RWPE2 (cell line): ENCODE data around the gene DNAJC27.

Experiments used
- ATAC-seq: fragments of 200-7000 bp; cut with Tn5 transposase; 3 replicates; pipeline ENCODE4 v1.9.1; 2021; ENCODE audit warnings: low read depth
- DNase-seq: peaks from one replicate; pipeline ENCODE4 v3.0.0-alpha.2; 2020; ENCODE audit warnings: low spot score
- H3K27ac ChIP-seq: fragments of 450-650 bp; 2 replicates; pipeline ENCODE4 v1.5.1; 2017; ENCODE audit warnings: mild to moderate bottlenecking; ENCODE audit not compliant: poor library complexity, severe bottlenecking
- H3K27me3 ChIP-seq: fragments of 250-450 bp; sonication (Bioruptor Pico); 2 replicates; pipeline ENCODE4 v1.5.1; 2021; ENCODE audit warnings: mild to moderate bottlenecking, moderate library complexity; ENCODE audit not compliant: insufficient read depth, poor library complexity, severe bottlenecking
- H3K36me3 ChIP-seq: fragments of 250-450 bp; sonication (Bioruptor Pico); 2 replicates; pipeline ENCODE4 v1.5.1; 2020; ENCODE audit warnings: low read depth, mild to moderate bottlenecking, moderate library complexity
- H3K4me1 ChIP-seq: fragments of 250-450 bp; sonication (Bioruptor Pico); 2 replicates; pipeline ENCODE4 v1.5.1; 2021; ENCODE audit warnings: mild to moderate bottlenecking, moderate library complexity; ENCODE audit not compliant: insufficient read depth, poor library complexity, severe bottlenecking
- H3K4me3 ChIP-seq: fragments of 250-450 bp; sonication (Bioruptor Pico); 2 replicates; pipeline ENCODE4 v1.5.1; 2021; ENCODE audit warnings: mild to moderate bottlenecking, moderate library complexity; ENCODE audit not compliant: severe bottlenecking
- H3K9me3 ChIP-seq: fragments of 250-450 bp; sonication (Bioruptor Pico); 2 replicates; pipeline ENCODE4 v1.5.1; 2021; ENCODE audit warnings: mild to moderate bottlenecking, moderate library complexity; ENCODE audit not compliant: severe bottlenecking
- CTCF ChIP-seq: fragments of 450-650 bp; IDR thresholded peaks from one replicate; pipeline ENCODE4 v1.5.1; 2017; ENCODE audit warnings: mild to moderate bottlenecking, moderate library complexity; ENCODE audit not compliant: poor library complexity, severe bottlenecking

The DNAJC27 gene

DNA sequence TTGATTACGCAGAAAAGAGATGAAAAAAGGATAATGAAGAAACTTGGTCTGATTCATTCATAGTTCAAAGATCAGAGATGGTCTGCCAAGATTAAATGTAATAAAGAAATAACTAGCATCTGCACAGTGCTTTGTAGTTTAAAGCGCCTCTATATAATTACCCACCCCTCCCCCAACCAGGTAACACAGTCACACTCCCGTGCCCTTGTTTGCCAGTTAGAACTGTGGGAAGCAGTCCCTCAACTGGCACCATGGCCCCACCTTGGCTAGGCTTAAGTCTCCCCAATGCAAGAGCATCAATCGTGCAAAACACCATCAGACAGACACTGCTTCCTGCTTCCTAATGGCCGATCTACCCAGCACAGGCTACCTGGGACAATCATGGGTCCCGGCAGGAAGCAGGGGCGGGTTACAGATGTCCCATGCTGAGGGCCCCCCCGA, 63.3 kb downstream of the DNAJC27 start:
- no peak for TF ChIP-seq CTCF
- ATAC-seq: no peak
- peaks cover 16% of the 10 kb centered on the region for H3K36me3 ChIP-seq

GRCh38 chr2:24907116-24907515, 64.6 kb downstream of the DNAJC27 start:
- H3K27me3 ChIP-seq: no peaks in the 10 kb centered on the region
- DNase-seq (no peak), ATAC-seq (no peak)
- H3K9me3 ChIP-seq: no peaks in the 10 kb centered on the region
- no peak overlapping the region for H3K27ac ChIP-seq
- TF ChIP-seq CTCF: no peak
- H3K4me1 ChIP-seq: no peaks in the 10 kb centered on the region
- H3K36me3 ChIP-seq: peaks cover 14% of the 10 kb centered on the region
- no peak overlapping the region for H3K4me3 ChIP-seq

More for the DNA sequence above, 63.3 kb downstream of the DNAJC27 start:
- Histone ChIP-seq H3K4me1 (no peaks in the 10 kb centered on the region), H3K4me3 (no peak overlapping the region), H3K9me3 (no peaks in the 10 kb centered on the region), H3K27ac (no peak overlapping the region), H3K27me3 (no peaks in the 10 kb centered on the region)
- no peak for DNase-seq

GRCh38 chr2:24906466-24906865, 65.3 kb downstream of the DNAJC27 start:
- TF ChIP-seq CTCF: no peak
- no peaks in the 10 kb centered on the region for H3K27me3 ChIP-seq
- peaks cover 9% of the 10 kb centered on the region for H3K36me3 ChIP-seq
- no peaks in the 10 kb centered on the region for H3K4me1 ChIP-seq
- H3K4me3 ChIP-seq: no peak overlapping the region
- H3K9me3 ChIP-seq: no peaks in the 10 kb centered on the region
- H3K27ac ChIP-seq: no peak overlapping the region
- ATAC-seq (no peak), DNase-seq (no peak)

GRCh38 chr2:24903161-24904103, 68.3 kb downstream of the DNAJC27 start:
- no peaks in the 10 kb centered on the region for H3K4me1 ChIP-seq
- peaks cover 4% of the 10 kb centered on the region for H3K36me3 ChIP-seq
- H3K27ac ChIP-seq: no peak overlapping the region
- H3K9me3 ChIP-seq: no peaks in the 10 kb centered on the region
- DNase-seq (no peak), ATAC-seq (no peak)
- no peak overlapping the region for H3K4me3 ChIP-seq
- no peaks in the 10 kb centered on the region for H3K27me3 ChIP-seq
- TF ChIP-seq CTCF: no peak
